Tibial nerve (tissue), 4 donors: ENCODE data around the gene NR2F1-AS1. TPM values are rescaled to one million over a fixed set of nuclear protein-coding genes. Genes with fewer than 3 reads are reported as not detected.

ENCODE experiments used
- DNase-seq, 2 donors: peaks; one replicate each; pipeline ENCODE4 v3.0.0-alpha.2; 2019; ENCODE audit warnings: low spot score in 2 of 2
- H3K27ac ChIP-seq, 4 donors: fragments of 200-600 bp; sonication (generic) in 3 of 4; one replicate each; pipeline ENCODE4 v1.5.1; 2017 to 2019; ENCODE audit warnings: mild to moderate bottlenecking in 1 of 4
- H3K27me3 ChIP-seq, 2 donors: fragments of 200-600 bp; sonication (generic) in 1 of 2; one replicate each; pipeline versions ENCODE4 v1.5.1 to v1.6.0; 2017 to 2019
- H3K36me3 ChIP-seq, 3 donors: fragments of 200-600 bp; sonication (generic); one replicate each; pipeline ENCODE4 v1.5.1; 2018 to 2019
- H3K4me1 ChIP-seq, 4 donors: fragments of 200-600 bp; sonication (generic) in 3 of 4; one replicate each; pipeline ENCODE4 v1.5.1; 2017 to 2019
- H3K4me3 ChIP-seq, 4 donors: fragments of 200-600 bp; sonication (generic) in 3 of 4; one replicate each; pipeline ENCODE4 v1.5.1; 2017 to 2019; ENCODE audit warnings: mild to moderate bottlenecking in 1 of 4, moderate library complexity in 1 of 4
- H3K9me3 ChIP-seq, 4 donors: fragments of 200-600 bp; sonication (generic) in 3 of 4; one replicate each; pipeline ENCODE4 v1.5.1; 2017 to 2019
- EP300 ChIP-seq, 2 donors: sonication (generic); formaldehyde crosslinking; IDR thresholded peaks; one replicate each; pipeline ENCODE4 v1.6.1; 2017; ENCODE audit warnings: antibody characterized with exemption in 2 of 2, mild to moderate bottlenecking in 1 of 2
- POLR2A ChIP-seq, 2 donors: fragments of 450-650 bp; IDR thresholded peaks; one replicate each; pipeline ENCODE4 v1.6.1; 2017; ENCODE audit warnings: antibody characterized with exemption in 2 of 2, mild to moderate bottlenecking in 2 of 2, moderate library complexity in 2 of 2
- WGBS, 2 donors: methylation state at CpG; one replicate each; pipeline ENCODE4 v1.1.5; 2018; 5-methylcytosine and 5-hydroxymethylcytosine counted together
- total RNA-seq, 4 donors: library from RNA; depleted of rRNA; stranded (reverse); fragments of >200 nt; gene quantifications; one replicate each; pipeline ENCODE4 v1.1.0, GENCODE V29; 2016
- TF ChIP-seq, protein P1 (sequence below), 5 experiments: fragments of 200-600 bp in 3 of 5; fragments of 450-650 bp in 2 of 5; sonication (generic) in 3 of 5; IDR thresholded peaks; one replicate each; pipeline ENCODE4 v1.5.1; 2016 to 2019; ENCODE audit warnings: antibody characterized with exemption in 5 of 5, mild to moderate bottlenecking in 3 of 5, moderate library complexity in 2 of 5

NR2F1-AS1 gene
- total RNA-seq, 4 donors from 2014 or later = 13.5 to 38.4 (median 35.4) TPM

DNA sequence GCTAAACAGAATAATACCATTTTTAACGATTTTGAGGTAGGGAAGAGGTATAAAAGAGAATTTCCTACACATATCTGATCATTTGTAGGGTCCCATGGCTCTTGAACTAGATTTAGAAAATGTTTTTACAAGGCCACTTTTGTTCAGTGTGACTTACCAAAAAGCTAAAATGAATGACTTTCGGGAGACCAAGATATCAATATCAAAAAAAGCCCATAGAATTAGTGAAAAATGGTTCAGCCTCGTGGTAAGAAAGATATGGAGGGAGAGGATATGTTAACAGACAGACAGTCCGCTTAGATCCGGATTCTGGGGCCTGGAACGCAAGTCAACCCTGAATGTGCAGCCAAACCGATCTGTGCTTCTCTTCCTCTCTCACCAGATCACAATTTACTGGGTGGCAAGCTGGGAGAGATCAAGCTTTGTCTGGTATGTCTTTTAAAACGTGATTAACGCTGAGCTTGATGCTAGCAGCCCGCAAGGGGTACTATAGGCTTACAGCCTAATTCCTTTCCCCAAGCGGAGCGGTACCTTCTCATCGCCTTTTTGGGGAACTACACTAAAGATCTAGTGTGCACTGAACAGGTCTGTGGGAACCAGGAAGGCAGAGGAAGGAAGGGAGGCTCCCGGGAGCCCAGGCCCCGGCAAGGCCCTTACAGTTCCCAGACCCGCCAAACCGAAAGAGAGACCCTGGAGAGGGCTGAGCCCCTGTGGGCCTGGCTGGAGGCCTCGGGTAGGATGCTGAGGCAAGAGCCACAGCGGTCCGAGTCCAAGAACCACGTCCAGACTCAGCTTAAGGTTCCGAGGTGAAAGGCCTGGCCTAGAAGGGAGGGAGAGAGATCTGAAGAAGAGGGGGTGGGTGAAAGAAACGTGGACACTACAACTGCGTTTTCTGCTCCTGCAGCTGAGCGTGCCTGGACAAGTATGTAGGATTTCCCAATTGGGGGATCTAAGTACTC is 2.9 kb downstream of the NR2F1-AS1 start:
- DNase-seq = no peak
- Histone ChIP-seq H3K9me3 (no peaks in the 10 kb centered on the region), H3K27ac (peak overlapping the region; percentile 88 to 99 (median 94)), H3K27me3 (peaks cover 0 to 12% of the 10 kb centered on the region in 2 donors), H3K4me1 (peaks cover 0 to 55% (median 7%) of the 10 kb centered on the region in 4 donors), H3K4me3 (peak overlapping the region; percentile 56 to 94 (median 72)), H3K36me3 (peaks cover 0 to 4% (median 0%) of the 10 kb centered on the region in 3 donors)
- TF ChIP-seq, protein P1, sequence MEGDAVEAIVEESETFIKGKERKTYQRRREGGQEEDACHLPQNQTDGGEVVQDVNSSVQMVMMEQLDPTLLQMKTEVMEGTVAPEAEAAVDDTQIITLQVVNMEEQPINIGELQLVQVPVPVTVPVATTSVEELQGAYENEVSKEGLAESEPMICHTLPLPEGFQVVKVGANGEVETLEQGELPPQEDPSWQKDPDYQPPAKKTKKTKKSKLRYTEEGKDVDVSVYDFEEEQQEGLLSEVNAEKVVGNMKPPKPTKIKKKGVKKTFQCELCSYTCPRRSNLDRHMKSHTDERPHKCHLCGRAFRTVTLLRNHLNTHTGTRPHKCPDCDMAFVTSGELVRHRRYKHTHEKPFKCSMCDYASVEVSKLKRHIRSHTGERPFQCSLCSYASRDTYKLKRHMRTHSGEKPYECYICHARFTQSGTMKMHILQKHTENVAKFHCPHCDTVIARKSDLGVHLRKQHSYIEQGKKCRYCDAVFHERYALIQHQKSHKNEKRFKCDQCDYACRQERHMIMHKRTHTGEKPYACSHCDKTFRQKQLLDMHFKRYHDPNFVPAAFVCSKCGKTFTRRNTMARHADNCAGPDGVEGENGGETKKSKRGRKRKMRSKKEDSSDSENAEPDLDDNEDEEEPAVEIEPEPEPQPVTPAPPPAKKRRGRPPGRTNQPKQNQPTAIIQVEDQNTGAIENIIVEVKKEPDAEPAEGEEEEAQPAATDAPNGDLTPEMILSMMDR (IDR thresholded peaks at IDR 0.05) = no peak
- TF ChIP-seq EP300 (IDR thresholded peaks at IDR 0.05) = no peak
- no peak for TF ChIP-seq POLR2A (IDR thresholded peaks at IDR 0.05)
- WGBS, 2 donors = 29 to 30% methylated on average over 25 of the region's 25 CpGs

DNA sequence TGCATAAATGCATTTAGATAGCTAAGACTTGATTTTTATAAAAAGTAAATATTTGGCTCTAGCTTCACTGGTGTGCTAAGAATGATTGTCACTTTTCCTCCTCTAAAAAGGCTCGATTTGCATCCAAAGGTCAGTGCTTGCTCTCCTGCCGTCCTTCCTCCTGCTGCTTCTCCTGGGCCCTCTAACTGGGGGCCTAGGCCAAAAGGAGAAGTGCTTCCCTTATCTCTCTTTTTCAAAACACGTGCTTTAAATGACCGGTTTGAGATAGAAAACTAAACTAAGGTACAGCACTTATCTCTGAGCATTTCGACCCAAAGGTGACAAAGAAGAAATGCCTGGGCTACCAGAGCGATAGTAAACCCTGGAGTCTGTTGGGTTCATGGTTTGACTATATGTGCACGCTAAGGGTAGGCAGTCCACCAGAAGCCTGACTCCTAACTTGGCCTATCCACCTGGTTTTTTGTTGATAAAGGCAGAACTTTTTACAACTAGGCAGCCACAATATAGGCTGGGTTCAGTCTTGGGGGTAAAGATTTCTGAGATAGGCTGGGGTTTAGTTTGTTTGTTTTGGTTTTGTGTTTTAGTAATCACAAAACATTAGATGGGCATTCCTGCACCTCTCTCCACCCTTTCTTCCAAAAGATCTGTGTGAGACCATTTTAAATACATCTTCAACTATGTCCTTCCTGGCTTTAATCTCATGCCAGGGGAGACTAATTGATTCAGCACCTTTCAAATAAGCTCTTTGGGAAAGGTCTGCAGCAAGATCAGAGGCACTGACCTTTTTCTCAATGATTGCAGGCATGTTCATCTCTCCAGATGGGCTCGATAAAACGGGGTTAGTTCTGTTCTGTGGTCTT is 3.8 kb downstream of the NR2F1-AS1 start:
- Histone ChIP-seq H3K27me3 (peaks cover 0 to 5% of the 10 kb centered on the region in 2 donors), H3K4me3 (no peak overlapping the region), H3K36me3 (peaks cover 0 to 14% (median 0%) of the 10 kb centered on the region in 3 donors), H3K4me1 (peaks cover 0 to 58% (median 5%) of the 10 kb centered on the region in 4 donors), H3K9me3 (no peaks in the 10 kb centered on the region), H3K27ac (peak overlapping the region; percentile 88 to 99 (median 94))
- WGBS, 2 donors = 41 to 49% methylated on average over 9 of the region's 9 CpGs
- DNase-seq = no peak
- TF ChIP-seq POLR2A (IDR thresholded peaks at IDR 0.05) = no peak
- peak in 1 of 2 donors; percentile 8 for TF ChIP-seq EP300 (IDR thresholded peaks at IDR 0.05)
- TF ChIP-seq, protein P1 (IDR thresholded peaks at IDR 0.05) = no peak

DNA sequence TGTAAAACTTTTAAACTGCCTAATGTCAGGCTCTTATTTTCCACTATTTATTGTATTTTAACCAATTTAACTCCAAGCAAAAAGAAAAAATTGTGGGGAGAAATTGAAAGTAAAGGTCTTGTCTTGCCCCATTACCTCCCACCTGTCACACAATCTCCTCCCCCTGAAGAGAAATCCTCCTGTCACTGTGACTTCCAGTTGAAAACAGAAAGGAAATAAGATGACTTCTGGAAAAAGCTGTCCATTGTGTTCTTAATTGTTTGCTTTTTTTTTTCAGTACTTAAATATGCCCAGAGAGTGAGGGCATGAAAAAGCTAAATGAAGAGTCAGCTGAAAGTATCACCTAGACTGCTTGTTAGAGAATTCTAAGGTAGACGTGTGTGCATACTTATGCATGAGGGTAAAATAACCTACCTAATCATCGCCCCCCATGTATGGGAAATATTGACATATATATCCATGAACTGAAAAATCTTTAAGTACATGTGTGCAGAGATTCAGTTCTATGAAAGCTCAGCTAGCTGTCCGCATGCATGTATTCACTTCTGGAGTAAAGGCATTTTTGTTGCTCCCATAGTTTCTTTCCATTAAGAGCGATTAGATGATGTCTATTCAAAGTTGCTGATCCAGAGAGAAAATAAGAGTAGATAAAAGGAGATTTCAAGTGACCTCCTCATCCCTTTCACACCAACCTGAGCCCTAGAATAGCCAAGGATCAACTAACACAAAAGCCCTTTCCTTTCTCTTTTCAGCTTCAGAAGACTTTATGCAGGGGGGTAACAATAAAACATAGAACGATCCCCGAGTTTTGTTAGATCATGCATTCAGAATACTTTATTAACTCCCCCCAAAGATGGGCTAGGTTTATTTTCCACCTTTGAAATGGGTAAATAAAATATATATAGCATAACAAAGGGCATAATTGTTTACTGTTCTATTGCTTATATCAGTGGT is 5.3 kb downstream of the NR2F1-AS1 start:
- no peaks in the 10 kb centered on the region for H3K27me3 ChIP-seq
- H3K36me3 ChIP-seq = peaks cover 0 to 25% (median 0%) of the 10 kb centered on the region in 3 donors
- no peaks in the 10 kb centered on the region for H3K9me3 ChIP-seq
- H3K27ac ChIP-seq = peak overlapping the region; percentile 71 to 99 (median 92)
- no peak for TF ChIP-seq POLR2A (IDR thresholded peaks at IDR 0.05)
- TF ChIP-seq, protein P1 (IDR thresholded peaks at IDR 0.05) = no peak
- no peak for TF ChIP-seq EP300 (IDR thresholded peaks at IDR 0.05)
- no peak for DNase-seq
- H3K4me3 ChIP-seq = peak overlapping the region in 2 of 4 donors; percentile 16 to 31
- WGBS, 2 donors = 49 to 52% methylated on average over 6 of the region's 6 CpGs
- H3K4me1 ChIP-seq = peaks cover 0 to 66% (median 8%) of the 10 kb centered on the region in 4 donors

DNA sequence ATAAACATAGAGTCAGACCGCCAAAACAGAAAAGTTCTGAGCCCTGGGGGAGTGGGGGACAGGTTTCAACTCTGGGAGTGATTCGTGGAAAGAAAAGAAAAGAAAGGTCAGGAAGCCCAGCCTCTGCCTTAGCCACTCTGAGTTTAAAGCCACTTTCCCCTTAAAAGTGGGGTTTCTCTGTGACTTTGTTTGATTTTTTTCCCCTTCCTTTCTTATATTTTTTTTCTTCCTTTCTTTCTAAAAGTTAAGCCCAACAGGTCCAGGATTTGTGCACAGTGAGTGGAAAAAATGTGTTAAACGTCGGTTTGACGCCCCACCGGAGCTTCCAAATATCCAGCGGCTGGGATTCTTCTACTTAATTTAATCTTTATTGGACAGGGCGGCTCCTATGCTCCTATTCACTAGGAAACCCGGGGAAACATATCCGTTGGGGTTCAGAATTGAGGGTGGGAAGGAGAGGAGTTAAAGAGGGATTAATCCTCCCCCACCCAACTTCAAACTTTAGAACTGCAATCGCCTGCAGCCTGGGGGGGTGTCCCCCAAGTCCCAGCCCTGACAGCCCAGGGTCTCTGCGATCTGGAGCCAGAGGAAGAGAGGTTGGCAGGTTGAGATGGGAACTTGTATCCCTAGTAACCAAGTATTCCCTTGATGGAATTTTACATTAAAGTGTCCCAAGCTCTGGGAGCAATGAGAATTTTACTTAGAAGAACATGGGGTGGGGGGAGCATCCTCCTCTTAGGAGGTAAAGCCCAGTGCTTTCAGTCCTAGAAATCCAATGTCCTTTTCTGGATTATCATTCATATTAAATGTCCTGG is 6.3 kb downstream of the NR2F1-AS1 start:
- no peaks in the 10 kb centered on the region for H3K27me3 ChIP-seq
- no peak for DNase-seq

More for the DNA sequence above, 6.3 kb downstream of the NR2F1-AS1 start:
- TF ChIP-seq EP300 (IDR thresholded peaks at IDR 0.05) = no peak
- TF ChIP-seq POLR2A (IDR thresholded peaks at IDR 0.05) = no peak
- TF ChIP-seq, protein P1 (IDR thresholded peaks at IDR 0.05) = no peak
- H3K27ac ChIP-seq = peak overlapping the region; percentile 71 to 99 (median 92)
- peak overlapping the region; percentile 11 to 31 (median 20) for H3K4me3 ChIP-seq
- 21 to 22% methylated on average over 12 of the region's 12 CpGs for WGBS, 2 donors
- peaks cover 0 to 30% (median 0%) of the 10 kb centered on the region in 3 donors for H3K36me3 ChIP-seq
- peaks cover 0 to 2% (median 0%) of the 10 kb centered on the region in 4 donors for H3K9me3 ChIP-seq
- peaks cover 0 to 76% (median 11%) of the 10 kb centered on the region in 4 donors for H3K4me1 ChIP-seq
